Liver (tissue), 9 donors: ENCODE results near the gene GARIN3. TPM values are rescaled to one million over a fixed set of nuclear protein-coding genes. Genes with fewer than 3 reads are reported as not detected.

Experiments used
- DNase-seq: peaks from one replicate; pipeline ENCODE4 v3.0.0-alpha.2; 2017; ENCODE audit warnings: low spot score
- H3K27ac ChIP-seq, 2 donors: one replicate each; pipeline ENCODE4 v1.7.0; 2013; ENCODE audit warnings: inconsistent platforms in 2 of 2, low read length in 2 of 2, control low read depth in 1 of 2, low read depth in 1 of 2, mild to moderate bottlenecking in 1 of 2
- H3K27me3 ChIP-seq, 4 donors: one replicate each; pipeline versions ENCODE4 v1.6.1 to v1.7.0; 2013; ENCODE audit warnings: low read length in 3 of 4, inconsistent platforms in 1 of 4, mild to moderate bottlenecking in 1 of 4, moderate library complexity in 1 of 4; ENCODE audit not compliant: control insufficient read depth in 4 of 4, insufficient read depth in 4 of 4
- H3K36me3 ChIP-seq, 4 donors: one replicate each; pipeline versions ENCODE4 v1.6.1 to v1.7.0; 2013; ENCODE audit warnings: low read length in 3 of 4, mild to moderate bottlenecking in 3 of 4, low read depth in 1 of 4, moderate library complexity in 1 of 4; ENCODE audit not compliant: control insufficient read depth in 4 of 4, insufficient read depth in 3 of 4
- H3K4me1 ChIP-seq, 4 donors: one replicate each; pipeline versions ENCODE4 v1.6.1 to v1.7.0; 2013; ENCODE audit warnings: low read length in 3 of 4, mild to moderate bottlenecking in 3 of 4, moderate library complexity in 1 of 4; ENCODE audit not compliant: control insufficient read depth in 4 of 4, insufficient read depth in 4 of 4
- H3K4me3 ChIP-seq, 3 donors: one replicate each; pipeline versions ENCODE4 v1.6.1 to v1.7.0; 2013; ENCODE audit warnings: low read length in 3 of 3, control low read depth in 1 of 3, low read depth in 1 of 3, mild to moderate bottlenecking in 1 of 3
- H3K9ac ChIP-seq, 2 donors: one replicate each; pipeline ENCODE4 v1.7.0; 2013; ENCODE audit warnings: low read length in 2 of 2, mild to moderate bottlenecking in 2 of 2, moderate library complexity in 2 of 2, control low read depth in 1 of 2, low read depth in 1 of 2
- H3K9me3 ChIP-seq, 4 donors: one replicate each; pipeline versions ENCODE4 v1.6.1 to v1.7.0; 2013; ENCODE audit warnings: low read length in 3 of 4; ENCODE audit not compliant: control insufficient read depth in 4 of 4
- ATF3 ChIP-seq: IDR thresholded peaks from 2 replicates; pipeline ENCODE4 v1.6.1; 2016; ENCODE audit warnings: antibody characterized with exemption
- CTCF ChIP-seq: fragments of 150-350 bp; IDR thresholded peaks from 2 replicates; pipeline ENCODE4 v1.5.1; 2017; ENCODE audit warnings: improper control_type of control experiment, low read depth, low read length; ENCODE audit not compliant: missing input control
- EGR1 ChIP-seq, 2 donors: IDR thresholded peaks; 2 replicates each; pipeline ENCODE4 v1.6.1; 2016 to 2018; ENCODE audit warnings: antibody characterized with exemption in 2 of 2, low read depth in 2 of 2
- FOXA1 ChIP-seq: IDR thresholded peaks from 2 replicates; pipeline ENCODE4 v1.6.1; 2016; ENCODE audit warnings: antibody characterized with exemption
- FOXA2 ChIP-seq: IDR thresholded peaks from 2 replicates; pipeline ENCODE4 v1.6.1; 2016; ENCODE audit warnings: antibody characterized with exemption
- GABPA ChIP-seq, 2 donors: IDR thresholded peaks in 1 of 2; conservative IDR thresholded peaks in 1 of 2; 2 replicates each; pipeline ENCODE4 v1.6.1; 2016; ENCODE audit warnings: antibody characterized with exemption in 2 of 2, mild to moderate bottlenecking in 1 of 2, moderate library complexity in 1 of 2
- HNF4A ChIP-seq, 2 donors: conservative IDR thresholded peaks; 2 replicates each; pipeline ENCODE4 v1.6.1; 2016; ENCODE audit warnings: antibody characterized with exemption in 2 of 2, mild to moderate bottlenecking in 2 of 2
- HNF4G ChIP-seq: IDR thresholded peaks from 2 replicates; pipeline ENCODE4 v1.6.1; 2016; ENCODE audit warnings: antibody characterized with exemption
- JUND ChIP-seq, 2 donors: IDR thresholded peaks; 2 replicates each; pipeline ENCODE4 v1.6.1; 2016; ENCODE audit warnings: antibody characterized with exemption in 2 of 2
- MAX ChIP-seq: IDR thresholded peaks from 2 replicates; pipeline ENCODE4 v1.6.1; 2016; ENCODE audit warnings: antibody characterized with exemption
- NR2F2 ChIP-seq: IDR thresholded peaks from 2 replicates; pipeline ENCODE4 v1.6.1; 2016; ENCODE audit warnings: antibody characterized with exemption
- RAD21 ChIP-seq, 2 donors: IDR thresholded peaks; 2 replicates each; pipeline ENCODE4 v1.6.1; 2016; ENCODE audit warnings: antibody characterized with exemption in 2 of 2, mild to moderate bottlenecking in 2 of 2
- REST ChIP-seq: IDR thresholded peaks from 2 replicates; pipeline ENCODE4 v1.6.1; 2016; ENCODE audit warnings: antibody characterized with exemption, mild to moderate bottlenecking
- RXRA ChIP-seq, 2 donors: IDR thresholded peaks; 2 replicates each; pipeline ENCODE4 v1.6.1; 2017 to 2018; ENCODE audit warnings: antibody characterized with exemption in 2 of 2, mild to moderate bottlenecking in 1 of 2
- SP1 ChIP-seq: IDR thresholded peaks from 2 replicates; pipeline ENCODE4 v1.6.1; 2018; ENCODE audit warnings: antibody characterized with exemption, mild to moderate bottlenecking
- TAF1 ChIP-seq: conservative IDR thresholded peaks from 2 replicates; pipeline ENCODE4 v1.6.1; 2016; ENCODE audit warnings: antibody characterized with exemption, mild to moderate bottlenecking
- YY1 ChIP-seq: IDR thresholded peaks from 2 replicates; pipeline ENCODE4 v1.6.1; 2016; ENCODE audit warnings: antibody characterized with exemption, mild to moderate bottlenecking
- ZBTB33 ChIP-seq: IDR thresholded peaks from 2 replicates; pipeline ENCODE4 v1.6.1; 2016; ENCODE audit warnings: antibody characterized with exemption
- WGBS: extraction: QIAGEN DNeasy Blood & Tissue Kit; methylation state at CpG from one replicate; pipeline ENCODE4 v1.1.7; 2013; 5-methylcytosine and 5-hydroxymethylcytosine counted together
- polyA plus RNA-seq, 2 donors: library from polyadenylated mRNA; stranded (reverse) in 1 of 2; unstranded in 1 of 2; fragments of 200-250 nt in 1 of 2; fragments of >200 nt in 1 of 2; fragmentation: Nextera tagmentation in 1 of 2; extraction: Ambion mirVana in 1 of 2; gene quantifications; one replicate each; pipeline versions ENCODE4 v1.2.1 to v1.2.3, GENCODE V29; 2013 to 2015
- total RNA-seq, 2 donors: library from RNA; depleted of rRNA; stranded (reverse); fragments of >200 nt; gene quantifications; one replicate each; pipeline ENCODE4 v1.2.3, GENCODE V29; 2014
- donor health status: healthy.
- donor health status: healthy.
- donor health status: healthy.
- donor health status: healthy.
- donor health status: healthy.

Gene GARIN3
- total and polyA plus RNA-seq, 4 donors = not detected

GRCh38 chr5:157161996-157162395 lies 4.1 kb downstream of the GARIN3 start:
- H3K27ac ChIP-seq = no peak overlapping the region
- WGBS = 80% methylated on average over 6 of the region's 6 CpGs
- no peak for TF ChIP-seq FOXA1

GRCh38 chr5:157160001-157160400 lies 6.1 kb downstream of the GARIN3 start:
- no peak overlapping the region for H3K4me3 ChIP-seq
- H3K27me3 ChIP-seq = peaks cover 0 to 7% (median 1%) of the 10 kb centered on the region in 4 donors
- H3K36me3 ChIP-seq = no peaks in the 10 kb centered on the region
- H3K27ac ChIP-seq = no peak overlapping the region
- no peaks in the 10 kb centered on the region for H3K9me3 ChIP-seq
- H3K4me1 ChIP-seq = no peaks in the 10 kb centered on the region
- TF ChIP-seq HNF4A (conservative IDR thresholded peaks at IDR 0.05) (no peak), CTCF (no peak), HNF4G (no peak), RXRA (IDR thresholded peaks at IDR 0.05) (no peak), EGR1 (IDR thresholded peaks at IDR 0.05; ENCODE audit: low read depth in 2 of 2) (no peak), REST (no peak), ZBTB33 (no peak), YY1 (no peak), NR2F2 (no peak), FOXA1 (no peak), GABPA (IDR thresholded peaks at IDR 0.05 in 1 of 2, conservative IDR thresholded peaks at IDR 0.05 in 1 of 2) (no peak), ATF3 (no peak), MAX (no peak), TAF1 (no peak), RAD21 (IDR thresholded peaks at IDR 0.05) (no peak), JUND (IDR thresholded peaks at IDR 0.05) (no peak), SP1 (no peak), FOXA2 (no peak)
- 89% methylated on average over 4 of the region's 4 CpGs for WGBS
- no peak overlapping the region for H3K9ac ChIP-seq
- no peak for DNase-seq

More at GRCh38 chr5:157161996-157162395, 4.1 kb downstream of the GARIN3 start:
- H3K36me3 ChIP-seq = no peaks in the 10 kb centered on the region
- DNase-seq = no peak
- H3K9me3 ChIP-seq = no peaks in the 10 kb centered on the region
- H3K4me1 ChIP-seq = no peaks in the 10 kb centered on the region
- peaks cover 0 to 13% (median 1%) of the 10 kb centered on the region in 4 donors for H3K27me3 ChIP-seq
- H3K9ac ChIP-seq = no peak overlapping the region
- no peak overlapping the region for H3K4me3 ChIP-seq
